Endothelial cell of umbilical vein (primary cell): ENCODE measurements around the gene BMERB1.

Experiments
- EZH2 ChIP-seq: IDR thresholded peaks from 2 replicates; pipeline ENCODE4 v1.6.1; 2012; ENCODE audit warnings: borderline replicate concordance, low read depth, mild to moderate bottlenecking, moderate library complexity, low read length, inconsistent platforms; ENCODE audit not compliant: severe bottlenecking
- POLR2A ChIP-seq: IDR thresholded peaks from 2 replicates; pipeline ENCODE4 v1.6.1; 2012; ENCODE audit warnings: low read depth, mild to moderate bottlenecking, control low read depth, low read length
- TF ChIP-seq, protein P1 (sequence below), 2 donors: IDR thresholded peaks; 1 replicate in 1 of 2; 2 replicates in 1 of 2; pipeline ENCODE4 v1.5.1; 2011; ENCODE audit warnings: low read length in 2 of 2, mild to moderate bottlenecking in 2 of 2, moderate library complexity in 2 of 2, control low read depth in 1 of 2, inconsistent platforms in 1 of 2, low read depth in 1 of 2; ENCODE audit not compliant: insufficient read depth in 1 of 2; ENCODE audit errors: extremely low read depth in 1 of 2
- TF ChIP-seq, protein P2 (sequence below): IDR thresholded peaks from 2 replicates; pipeline ENCODE4 v1.6.1; 2011; ENCODE audit not compliant: insufficient read depth, insufficient read length

- TF ChIP-seq, protein P1, sequence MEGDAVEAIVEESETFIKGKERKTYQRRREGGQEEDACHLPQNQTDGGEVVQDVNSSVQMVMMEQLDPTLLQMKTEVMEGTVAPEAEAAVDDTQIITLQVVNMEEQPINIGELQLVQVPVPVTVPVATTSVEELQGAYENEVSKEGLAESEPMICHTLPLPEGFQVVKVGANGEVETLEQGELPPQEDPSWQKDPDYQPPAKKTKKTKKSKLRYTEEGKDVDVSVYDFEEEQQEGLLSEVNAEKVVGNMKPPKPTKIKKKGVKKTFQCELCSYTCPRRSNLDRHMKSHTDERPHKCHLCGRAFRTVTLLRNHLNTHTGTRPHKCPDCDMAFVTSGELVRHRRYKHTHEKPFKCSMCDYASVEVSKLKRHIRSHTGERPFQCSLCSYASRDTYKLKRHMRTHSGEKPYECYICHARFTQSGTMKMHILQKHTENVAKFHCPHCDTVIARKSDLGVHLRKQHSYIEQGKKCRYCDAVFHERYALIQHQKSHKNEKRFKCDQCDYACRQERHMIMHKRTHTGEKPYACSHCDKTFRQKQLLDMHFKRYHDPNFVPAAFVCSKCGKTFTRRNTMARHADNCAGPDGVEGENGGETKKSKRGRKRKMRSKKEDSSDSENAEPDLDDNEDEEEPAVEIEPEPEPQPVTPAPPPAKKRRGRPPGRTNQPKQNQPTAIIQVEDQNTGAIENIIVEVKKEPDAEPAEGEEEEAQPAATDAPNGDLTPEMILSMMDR (IDR thresholded peaks at IDR 0.05; ENCODE audit: extremely low read depth in 1 of 2, insufficient read depth in 1 of 2, low read depth in 1 of 2, low read length in 2 of 2): no peak
- TF ChIP-seq, protein P2, sequence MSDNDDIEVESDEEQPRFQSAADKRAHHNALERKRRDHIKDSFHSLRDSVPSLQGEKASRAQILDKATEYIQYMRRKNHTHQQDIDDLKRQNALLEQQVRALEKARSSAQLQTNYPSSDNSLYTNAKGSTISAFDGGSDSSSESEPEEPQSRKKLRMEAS: no peak
- TF ChIP-seq POLR2A: no peak
- no peak for TF ChIP-seq EZH2
Observed at GRCh38 chr16:15482068-15482747, 47.8 kb downstream of the BMERB1 start.
